NCI-H510A treated with DMSO at 0.1 percent for 48 hours (cell line): ENCODE results near the gene HIPK4.
"Not testable (repeated sequence)": the region's sequence is repeated elsewhere in the genome, so short reads cannot be mapped to it uniquely, and the experiment has no call there.

ENCODE experiments used
- DNase-seq: peaks from one replicate; lab custom pipeline; 2025; lab: John Stamatoyannopoulos, UW

The HIPK4 gene

DNA sequence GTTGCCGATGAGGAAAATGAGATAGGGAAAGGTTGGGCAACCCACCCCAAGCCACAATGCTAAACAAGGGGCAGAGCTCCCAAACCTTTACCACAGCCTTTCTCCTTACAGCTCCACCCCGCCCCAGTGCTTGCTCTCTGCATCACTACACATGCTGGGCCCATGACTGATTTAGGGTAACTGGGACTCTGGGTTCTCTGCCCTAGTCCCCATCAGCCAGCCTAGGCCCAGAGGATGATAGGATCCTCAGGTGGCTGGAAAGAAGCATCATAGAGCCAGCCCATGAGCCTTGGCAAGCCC lies 53.4 kb downstream of the HIPK4 start:
- DNase-seq: no peak

DNA sequence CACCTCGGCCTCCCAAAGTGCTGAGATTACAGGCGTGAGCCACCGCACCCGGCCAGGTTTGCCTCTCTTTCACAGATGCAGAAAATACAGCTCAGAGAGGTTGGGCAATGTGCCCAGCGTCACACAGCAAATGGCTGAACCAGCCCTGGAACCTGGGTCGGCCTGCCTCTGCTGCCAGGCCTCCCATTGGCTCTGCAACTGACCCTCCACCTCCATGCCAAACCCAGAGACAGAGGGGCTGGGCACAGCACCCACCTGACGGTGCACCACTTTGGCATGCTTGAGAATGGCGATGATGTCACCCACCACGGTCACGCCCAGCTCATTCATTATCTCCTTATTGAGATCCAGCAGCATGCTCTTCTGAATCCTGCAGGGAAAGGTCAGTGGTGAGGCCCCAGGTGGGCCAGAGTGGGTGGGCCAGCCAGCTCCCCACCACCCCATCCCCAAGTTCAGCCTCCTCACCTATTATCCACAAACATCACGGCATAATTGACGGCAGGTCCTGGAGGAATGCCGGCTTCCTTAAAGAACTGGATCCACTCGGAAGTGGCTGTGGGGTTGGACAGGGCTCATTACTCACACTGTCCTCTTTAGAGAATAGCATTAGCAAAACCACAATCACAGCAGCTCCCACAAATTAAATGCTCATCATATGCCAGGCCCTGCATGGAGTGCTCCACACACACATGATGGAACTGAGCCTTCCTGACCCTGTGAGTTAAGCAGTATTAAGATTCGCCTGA lies 54.0 kb downstream of the HIPK4 start:
- DNase-seq: no peak

DNA sequence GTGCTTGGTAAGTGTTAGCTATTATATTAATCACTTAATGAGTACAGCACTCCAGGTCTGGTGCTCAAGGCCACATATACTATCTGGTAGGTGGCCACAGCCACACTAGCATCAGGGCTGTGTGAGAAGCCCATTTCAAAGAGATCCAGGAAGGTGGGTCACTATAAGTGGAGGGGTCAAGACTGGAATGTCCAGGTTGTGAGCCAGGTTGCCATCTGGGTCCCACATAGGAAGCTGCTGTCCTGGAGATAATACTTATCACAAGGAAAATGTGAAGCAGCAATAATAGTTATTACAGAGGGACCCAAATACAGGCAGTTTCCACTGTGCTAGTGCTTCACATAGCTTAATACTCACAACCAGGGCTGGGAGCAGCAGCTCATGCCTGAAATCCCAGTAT lies 54.9 kb downstream of the HIPK4 start:
- no peak for DNase-seq

DNA sequence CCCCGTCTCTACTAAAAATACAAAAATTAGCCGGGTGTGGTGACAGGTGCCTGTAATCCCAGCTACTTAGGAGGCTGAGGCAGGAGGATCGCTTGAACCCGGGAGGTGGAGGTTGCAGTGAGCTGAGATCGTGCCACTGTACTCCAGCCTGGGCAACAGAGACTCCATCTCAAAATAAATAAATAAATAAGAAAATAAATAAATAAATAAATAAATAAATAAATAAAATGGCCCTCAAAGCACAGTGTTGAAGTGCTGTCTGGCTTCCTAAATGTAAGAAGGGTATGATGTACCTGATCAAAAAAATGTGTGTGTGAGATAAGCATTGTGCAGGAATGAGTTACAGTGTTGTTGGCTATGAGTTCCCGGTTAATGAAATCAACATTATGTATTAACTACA lies 56.9 kb downstream of the HIPK4 start:
- not testable (repeated sequence) for DNase-seq

DNA sequence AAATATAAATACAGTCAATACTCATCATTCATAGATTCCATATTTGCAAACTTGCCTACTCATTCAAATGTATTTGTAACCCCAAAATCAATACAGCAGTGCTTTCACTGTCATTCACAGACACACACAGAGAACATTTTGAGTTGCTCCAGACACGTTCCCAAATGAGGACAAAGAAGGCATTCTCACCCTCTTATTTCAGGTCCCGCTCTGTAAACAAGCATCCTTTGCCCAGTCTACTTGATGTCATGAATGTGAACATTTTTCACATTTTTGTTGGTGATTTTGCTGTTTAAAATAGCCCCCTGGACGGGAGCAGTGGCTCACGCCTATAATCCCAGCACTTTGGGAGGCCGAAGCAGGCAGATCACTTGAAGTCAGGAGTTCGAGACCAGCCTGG lies 57.3 kb downstream of the HIPK4 start:
- no peak for DNase-seq

DNA sequence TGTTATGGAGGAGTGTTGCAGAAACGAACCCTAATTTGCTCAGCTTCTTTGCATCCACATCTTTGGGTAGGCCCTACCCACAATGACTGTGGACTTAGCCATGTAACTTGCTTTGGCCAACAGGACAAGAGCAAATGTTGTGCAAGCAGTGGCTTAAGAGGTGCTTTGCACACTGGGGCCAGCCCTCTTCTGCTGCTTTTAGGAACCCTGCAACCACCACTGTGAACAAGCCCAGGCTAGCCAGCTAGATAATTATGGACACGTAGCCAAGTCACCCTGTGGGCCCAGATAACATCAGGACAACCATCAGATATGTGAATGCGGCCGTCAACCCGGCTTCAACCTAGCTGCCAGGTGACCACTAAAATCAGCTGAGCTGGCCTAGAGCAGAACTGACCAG lies 58.9 kb downstream of the HIPK4 start:
- DNase-seq: no peak
